Activated T-helper 1 cell treated with anti-CD3 and anti-CD28 coated beads, Interleukin-12 subunit alpha, Interleukin-12 subunit beta, Interleukin-2, Interleukin-4 antibody, amounts not matched to agents 30 ng/mL and 10 ng/mL and 1 ng/mL, durations not matched to agents 14 hours and 24 hours and 36 hours (primary cell): Measurements from ENCODE around the gene RRH. TPM values are rescaled to one million over a fixed set of nuclear protein-coding genes. Genes with fewer than 3 reads are reported as not detected.
"Not testable (repeated sequence)": the region's sequence is repeated elsewhere in the genome, so short reads cannot be mapped to it uniquely, and the experiment has no call there.

Experiments used
- DNase-seq: peaks from one replicate; pipeline ENCODE4 v3.0.0; 2021; ENCODE audit warnings: low spot score
- H3K27ac Mint-ChIP-seq: one replicate; pipeline ENCODE4 v1.8.0; 2021; ENCODE audit warnings: mild to moderate bottlenecking, mixed read lengths
- H3K27me3 Mint-ChIP-seq: one replicate; pipeline ENCODE4 v1.8.0; 2022; ENCODE audit warnings: mild to moderate bottlenecking, moderate library complexity, mixed read lengths; ENCODE audit not compliant: insufficient read depth
- H3K36me3 Mint-ChIP-seq: one replicate; pipeline ENCODE4 v1.8.0; 2021; ENCODE audit warnings: low read depth, mixed read lengths
- H3K4me1 Mint-ChIP-seq: one replicate; pipeline ENCODE4 v1.8.0; 2021; ENCODE audit warnings: low read depth, mixed read lengths
- H3K4me3 Mint-ChIP-seq: one replicate; pipeline ENCODE4 v1.8.0; 2021; ENCODE audit warnings: mild to moderate bottlenecking, moderate library complexity, mixed read lengths
- H3K9me3 Mint-ChIP-seq: one replicate; pipeline ENCODE4 v1.8.0; 2021; ENCODE audit warnings: mixed read lengths
- intact Hi-C: fragments of 100-400 bp; cut with micrococcal nuclease; formaldehyde crosslinking; loops from one replicate; pipeline ENCODE4 v1.15.1; 2024
- total RNA-seq: library from RNA; stranded (reverse); gene quantifications from 2 replicates; pipeline ENCODE4 v1.2.3, GENCODE V29; 2022

Gene RRH
- total RNA-seq, 1 donor from 2014 or later: 0.13 TPM

DNA sequence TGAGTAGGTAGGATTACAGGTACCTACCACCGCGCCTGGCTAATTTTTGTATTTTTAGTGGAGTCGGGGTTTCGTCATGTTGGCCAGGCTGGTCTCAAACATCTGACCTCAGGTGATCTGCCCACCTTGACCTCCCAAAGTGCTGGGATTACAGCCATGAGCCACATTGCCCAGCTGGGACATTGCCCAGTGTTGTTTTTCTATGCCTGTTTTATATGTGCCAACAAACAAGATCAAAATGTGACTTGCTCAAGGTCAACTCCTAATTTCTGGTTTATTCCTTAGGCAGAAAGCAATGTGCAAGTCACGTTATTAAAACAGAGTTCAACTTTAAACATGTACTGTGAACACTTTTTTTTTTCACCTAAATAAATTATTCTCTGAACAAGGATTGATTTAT, 22.8 kb downstream of the RRH start:
- no peak overlapping the region for H3K4me3 Mint-ChIP-seq
- DNase-seq: no peak
- peaks cover 7% of the 10 kb centered on the region for H3K27me3 Mint-ChIP-seq
- H3K4me1 Mint-ChIP-seq: no peaks in the 10 kb centered on the region
- no peaks in the 10 kb centered on the region for H3K36me3 Mint-ChIP-seq
- no peaks in the 10 kb centered on the region for H3K9me3 Mint-ChIP-seq
- no peak overlapping the region for H3K27ac Mint-ChIP-seq
- intact Hi-C loops: no loop called here

DNA sequence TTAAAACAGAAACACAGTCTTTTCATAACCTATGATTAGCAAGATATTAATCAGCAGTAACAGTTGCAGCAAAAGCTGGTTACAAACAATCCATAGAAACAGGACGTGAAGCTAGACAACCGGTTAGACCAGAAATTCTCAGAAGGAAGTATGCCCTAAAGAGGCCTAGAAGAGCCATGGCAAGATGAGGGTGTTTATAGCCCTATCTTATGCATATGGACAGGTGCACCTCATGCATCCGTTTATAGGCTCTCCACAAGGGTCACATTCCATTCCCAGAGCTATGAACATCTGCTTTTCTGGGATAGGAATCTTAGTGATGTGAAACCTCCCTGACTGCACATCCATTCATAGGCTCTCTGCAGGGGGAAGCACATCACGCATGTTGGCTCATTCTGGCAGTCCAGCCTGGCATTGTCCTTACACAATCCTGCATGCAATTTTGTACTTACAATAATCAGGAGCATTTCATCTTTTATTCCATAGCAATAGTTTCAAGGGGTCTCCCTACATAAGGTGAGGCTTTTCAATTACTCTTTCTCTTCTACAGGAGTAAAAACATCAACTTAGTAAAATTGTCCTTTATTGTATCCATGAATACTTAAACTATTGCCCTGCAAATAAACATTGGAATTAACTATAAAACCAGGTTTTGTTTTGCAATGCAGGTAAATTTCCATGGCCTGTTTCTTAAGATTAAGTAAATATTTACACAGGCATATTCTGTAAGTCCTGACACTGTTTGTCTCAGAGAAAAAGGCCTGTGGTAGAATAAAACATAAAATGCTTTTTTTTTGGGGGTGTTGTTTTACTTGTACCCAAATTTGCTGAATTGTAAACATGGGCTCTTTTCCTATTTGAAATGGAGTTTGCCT, 31.9 kb downstream of the RRH start:
- H3K27ac Mint-ChIP-seq, DNase-seq, H3K4me3 Mint-ChIP-seq, H3K4me1 Mint-ChIP-seq, intact Hi-C loops, H3K36me3 Mint-ChIP-seq, H3K9me3 Mint-ChIP-seq, H3K27me3 Mint-ChIP-seq: not testable (repeated sequence)

DNA sequence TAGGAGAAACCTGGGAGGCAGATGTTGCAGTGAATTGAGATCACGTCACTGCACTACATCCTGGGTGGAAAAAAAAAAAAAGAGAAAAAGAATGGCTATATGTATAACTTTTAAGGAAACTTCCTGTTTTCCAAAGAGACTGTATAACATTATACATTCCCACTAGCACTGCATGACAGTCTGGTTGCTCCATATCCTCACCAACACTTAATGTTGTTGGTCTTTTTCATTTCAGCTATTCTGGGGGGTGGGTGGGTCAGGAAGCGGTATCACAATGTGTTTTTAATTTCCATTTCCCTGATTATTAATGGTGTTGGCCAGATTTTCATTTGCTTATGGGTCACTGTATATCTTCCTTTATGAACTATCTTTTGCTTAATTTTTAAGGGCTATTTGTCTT, 33.5 kb downstream of the RRH start:
- Mint-ChIP-seq H3K27me3 (no peaks in the 10 kb centered on the region), H3K27ac (no peak overlapping the region), H3K4me3 (no peak overlapping the region), H3K36me3 (no peaks in the 10 kb centered on the region), H3K9me3 (peaks cover 10% of the 10 kb centered on the region), H3K4me1 (no peaks in the 10 kb centered on the region)
- intact Hi-C loops: no loop called here
- DNase-seq: no peak

DNA sequence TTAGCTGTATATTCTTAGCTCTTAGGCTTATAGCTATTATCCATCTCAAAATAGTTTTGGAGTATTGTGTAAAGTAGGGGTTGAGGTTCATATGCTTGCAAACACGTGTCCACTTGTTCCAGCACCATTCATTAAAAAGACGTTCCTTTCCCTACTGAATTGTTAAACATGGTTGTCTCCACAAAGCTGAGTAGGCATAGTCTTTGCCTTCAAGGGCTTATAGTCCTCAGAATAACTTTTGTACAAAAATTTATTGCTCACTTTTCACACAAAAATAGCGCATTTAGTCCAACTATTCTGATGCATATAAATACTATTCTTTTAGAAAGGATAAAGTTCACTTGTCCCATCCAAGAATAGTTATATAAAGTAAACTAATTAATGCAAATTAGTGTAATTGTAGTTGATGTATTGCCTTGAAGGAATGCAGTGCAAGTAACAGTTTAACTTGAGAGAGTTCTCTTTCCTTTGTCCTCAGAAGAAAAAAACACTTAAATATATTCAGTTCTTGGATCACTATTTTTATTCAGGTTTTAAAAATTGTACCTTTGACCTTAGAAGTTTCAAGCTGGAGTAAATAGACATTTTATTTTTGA, 34.2 kb downstream of the RRH start:
- DNase-seq: no peak
- Mint-ChIP-seq H3K4me1 (no peaks in the 10 kb centered on the region), H3K27ac (no peak overlapping the region), H3K27me3 (no peaks in the 10 kb centered on the region), H3K9me3 (peaks cover 10% of the 10 kb centered on the region), H3K36me3 (no peaks in the 10 kb centered on the region), H3K4me3 (no peak overlapping the region)
- intact Hi-C loops: no loop called here

DNA sequence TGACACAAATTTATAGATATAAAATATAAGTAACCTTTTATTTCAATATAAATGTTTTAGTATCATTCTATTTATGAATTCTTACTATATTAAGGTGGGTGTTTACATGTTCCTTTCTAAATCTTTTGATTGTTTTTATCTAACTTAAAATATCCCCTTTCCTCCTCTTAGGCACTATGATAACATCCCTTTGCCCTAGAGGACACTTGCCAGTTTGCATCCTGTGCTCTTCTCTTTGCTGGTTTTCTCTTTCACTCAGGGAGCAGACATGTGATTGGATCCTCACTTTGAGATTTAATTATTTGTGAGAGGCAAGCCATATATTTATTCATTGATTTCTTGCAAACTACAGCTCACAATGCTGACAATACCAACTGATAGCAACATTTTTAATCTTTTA, 36.4 kb downstream of the RRH start:
- Mint-ChIP-seq H3K4me1 (no peaks in the 10 kb centered on the region), H3K36me3 (no peaks in the 10 kb centered on the region), H3K27me3 (no peaks in the 10 kb centered on the region), H3K9me3 (peaks cover 6% of the 10 kb centered on the region), H3K27ac (no peak overlapping the region), H3K4me3 (no peak overlapping the region)
- no peak for DNase-seq
- intact Hi-C loops: no loop called here

DNA sequence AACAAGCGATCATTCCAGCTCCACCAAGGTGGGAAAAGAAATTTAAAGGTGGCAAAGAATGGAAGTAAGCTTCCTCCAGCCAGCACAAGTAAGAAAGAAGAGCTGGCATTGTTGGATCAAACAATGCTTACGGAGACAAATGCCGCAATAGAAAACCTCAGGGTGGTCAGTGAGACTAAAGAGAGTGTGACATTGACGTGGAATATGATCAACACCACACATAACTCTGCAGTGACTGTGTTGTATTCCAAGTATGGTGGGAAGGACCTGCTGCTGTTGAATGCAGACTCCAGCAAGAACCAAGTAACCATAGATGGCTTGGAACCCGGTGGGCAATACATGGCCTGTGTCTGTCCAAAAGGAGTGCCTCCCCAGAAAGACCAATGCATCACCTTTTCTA, 42.3 kb downstream of the RRH start:
- H3K27ac Mint-ChIP-seq: no peak overlapping the region
- H3K27me3 Mint-ChIP-seq: no peaks in the 10 kb centered on the region
- no peak overlapping the region for H3K4me3 Mint-ChIP-seq
- H3K9me3 Mint-ChIP-seq: no peaks in the 10 kb centered on the region
- no peaks in the 10 kb centered on the region for H3K4me1 Mint-ChIP-seq
- no peaks in the 10 kb centered on the region for H3K36me3 Mint-ChIP-seq
- intact Hi-C loops: no loop called here
- DNase-seq: no peak

DNA sequence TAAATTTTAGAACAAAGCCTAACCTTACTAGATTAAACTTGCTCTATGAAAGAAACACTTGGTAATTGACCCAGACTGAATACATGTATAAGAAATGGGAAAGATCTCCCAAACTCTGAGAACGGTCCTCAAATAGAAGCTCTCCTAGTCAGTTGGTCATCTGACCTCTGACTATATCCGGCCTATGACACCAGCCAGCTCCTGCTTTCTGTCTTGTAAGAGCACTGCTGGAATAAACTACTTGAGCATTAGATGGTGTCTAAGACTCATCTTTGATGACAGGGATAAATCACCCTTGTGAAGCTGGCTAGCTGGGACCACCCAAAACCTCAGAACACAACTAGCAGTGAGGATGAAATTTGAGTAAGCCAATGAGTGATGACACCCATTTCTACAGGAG, 44.3 kb downstream of the RRH start:
- intact Hi-C loops: no loop called here
- H3K27me3 Mint-ChIP-seq: no peaks in the 10 kb centered on the region
- no peak for DNase-seq
- no peak overlapping the region for H3K4me3 Mint-ChIP-seq
- H3K27ac Mint-ChIP-seq: no peak overlapping the region
- H3K9me3 Mint-ChIP-seq: no peaks in the 10 kb centered on the region
- H3K4me1 Mint-ChIP-seq: no peaks in the 10 kb centered on the region
- no peaks in the 10 kb centered on the region for H3K36me3 Mint-ChIP-seq

DNA sequence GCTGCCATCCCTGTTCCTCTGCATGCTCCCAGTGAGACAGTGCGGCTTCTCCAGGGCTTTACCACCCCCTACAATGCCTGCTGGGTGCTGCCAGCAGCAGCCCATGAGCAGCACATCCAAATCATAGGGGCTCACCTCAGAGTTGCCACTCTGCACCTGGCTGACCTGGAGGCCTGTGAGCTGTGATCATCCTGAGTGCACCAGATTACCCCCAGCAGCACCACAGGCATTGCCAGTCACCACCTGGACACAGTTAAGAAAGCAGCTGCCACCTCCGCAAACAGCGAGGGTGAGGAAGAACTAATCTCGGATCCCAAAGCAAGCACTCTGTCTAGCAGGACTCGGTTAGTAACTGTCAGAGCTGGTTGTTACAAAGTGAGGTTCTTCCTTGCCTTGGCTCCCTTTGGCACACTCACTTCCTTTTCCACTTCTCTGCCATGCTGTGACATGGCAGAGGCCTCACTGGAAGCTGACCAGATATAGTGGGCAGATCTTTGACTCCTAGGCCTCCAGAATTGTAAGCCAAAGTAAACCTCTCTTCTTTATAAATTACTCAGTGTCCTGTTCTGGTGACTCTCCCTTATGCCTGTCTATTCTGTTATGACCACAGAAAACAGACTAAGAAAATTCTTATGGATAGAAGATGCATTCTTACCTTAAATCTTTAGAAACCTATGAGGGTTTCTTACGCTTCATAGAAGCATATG, 45.3 kb downstream of the RRH start:
- H3K4me1 Mint-ChIP-seq: no peaks in the 10 kb centered on the region
- H3K4me3 Mint-ChIP-seq: no peak overlapping the region
- intact Hi-C loops: no loop called here
- H3K27ac Mint-ChIP-seq: no peak overlapping the region
- no peaks in the 10 kb centered on the region for H3K36me3 Mint-ChIP-seq
- peaks cover 3% of the 10 kb centered on the region for H3K27me3 Mint-ChIP-seq
- H3K9me3 Mint-ChIP-seq: no peaks in the 10 kb centered on the region
- no peak for DNase-seq

DNA sequence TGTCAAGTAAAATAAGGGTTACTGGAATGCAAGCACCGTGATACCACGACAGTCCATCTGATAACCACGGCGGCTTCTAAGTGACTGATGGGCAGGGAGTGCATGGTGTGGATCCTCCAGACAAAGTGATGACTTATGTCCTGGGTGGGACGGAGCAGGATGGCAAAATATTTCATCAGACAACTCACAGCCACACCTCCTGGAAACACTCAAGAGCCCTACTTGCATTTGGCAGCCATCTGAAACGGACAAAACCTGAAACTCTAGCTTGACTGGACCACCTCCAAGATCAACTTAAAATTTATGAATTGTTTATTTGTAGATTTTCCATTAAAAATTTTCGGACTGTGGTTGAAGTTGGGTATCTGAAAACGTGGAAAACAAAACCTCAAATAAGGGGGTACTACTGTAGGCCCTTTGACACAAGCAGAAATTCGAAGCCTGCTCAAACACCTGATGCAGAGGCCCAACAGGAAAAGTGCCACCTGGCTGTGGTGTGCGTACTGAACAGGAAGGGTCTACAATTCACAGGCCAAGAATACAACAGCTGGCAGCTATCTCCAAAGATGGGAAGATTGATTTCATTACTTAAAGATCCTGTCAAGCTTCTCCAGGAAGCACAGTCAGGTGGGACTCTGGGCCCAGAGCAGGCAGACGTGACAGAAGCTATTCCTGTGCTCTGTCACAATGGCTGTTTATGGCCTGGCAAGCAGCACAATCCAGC, 46.2 kb downstream of the RRH start:
- no peak overlapping the region for H3K4me3 Mint-ChIP-seq
- H3K27me3 Mint-ChIP-seq: peaks cover 3% of the 10 kb centered on the region
- intact Hi-C loops: no loop called here
- no peak overlapping the region for H3K27ac Mint-ChIP-seq
- H3K36me3 Mint-ChIP-seq: no peaks in the 10 kb centered on the region
- no peaks in the 10 kb centered on the region for H3K4me1 Mint-ChIP-seq
- H3K9me3 Mint-ChIP-seq: no peaks in the 10 kb centered on the region
- no peak for DNase-seq

DNA sequence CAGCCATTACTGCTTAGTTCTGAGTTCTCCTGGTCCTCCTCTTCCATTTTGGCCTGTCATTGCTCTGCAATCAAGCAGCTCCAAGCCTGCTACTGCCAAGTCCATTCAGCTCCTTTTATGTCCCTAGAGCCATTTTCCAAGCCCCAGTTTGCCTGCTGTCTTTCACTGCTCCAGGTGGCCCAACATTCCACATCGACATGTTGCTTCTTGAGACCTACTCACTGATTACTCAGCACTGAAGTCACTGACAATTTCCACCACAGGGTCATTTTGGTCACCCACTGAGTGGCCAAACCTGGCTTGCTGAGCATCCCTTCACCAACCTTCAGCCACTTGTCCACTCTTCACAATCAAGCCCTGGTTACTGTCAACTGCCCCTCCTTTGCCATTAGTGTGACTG, 47.3 kb downstream of the RRH start:
- no peak overlapping the region for H3K27ac Mint-ChIP-seq
- no peaks in the 10 kb centered on the region for H3K4me1 Mint-ChIP-seq
- intact Hi-C loops: no loop called here
- H3K27me3 Mint-ChIP-seq: peaks cover 3% of the 10 kb centered on the region
- H3K9me3 Mint-ChIP-seq: no peaks in the 10 kb centered on the region
- H3K36me3 Mint-ChIP-seq: no peaks in the 10 kb centered on the region
- DNase-seq: no peak
- H3K4me3 Mint-ChIP-seq: no peak overlapping the region

DNA sequence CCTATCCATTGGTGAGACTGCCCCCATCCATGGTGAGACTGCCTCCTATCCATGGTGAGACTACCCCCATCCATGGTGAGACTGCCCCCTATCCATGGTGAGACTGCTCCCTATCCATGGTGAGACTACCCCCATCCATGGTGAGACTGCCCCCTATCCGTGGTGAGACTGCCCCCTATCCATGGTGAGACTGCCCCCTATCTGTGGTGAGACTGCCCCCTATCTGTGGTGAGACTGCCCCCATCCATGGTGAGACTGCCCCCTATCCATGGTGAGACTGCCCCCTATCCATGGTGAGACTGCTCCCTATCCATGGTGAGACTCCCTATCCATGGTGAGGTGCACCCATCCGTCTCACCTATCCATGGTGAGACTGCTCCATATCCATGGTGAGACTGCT, 47.8 kb downstream of the RRH start:
- H3K9me3 Mint-ChIP-seq, H3K27me3 Mint-ChIP-seq, DNase-seq, H3K36me3 Mint-ChIP-seq, H3K4me1 Mint-ChIP-seq, H3K27ac Mint-ChIP-seq, H3K4me3 Mint-ChIP-seq, intact Hi-C loops: not testable (repeated sequence)

DNA sequence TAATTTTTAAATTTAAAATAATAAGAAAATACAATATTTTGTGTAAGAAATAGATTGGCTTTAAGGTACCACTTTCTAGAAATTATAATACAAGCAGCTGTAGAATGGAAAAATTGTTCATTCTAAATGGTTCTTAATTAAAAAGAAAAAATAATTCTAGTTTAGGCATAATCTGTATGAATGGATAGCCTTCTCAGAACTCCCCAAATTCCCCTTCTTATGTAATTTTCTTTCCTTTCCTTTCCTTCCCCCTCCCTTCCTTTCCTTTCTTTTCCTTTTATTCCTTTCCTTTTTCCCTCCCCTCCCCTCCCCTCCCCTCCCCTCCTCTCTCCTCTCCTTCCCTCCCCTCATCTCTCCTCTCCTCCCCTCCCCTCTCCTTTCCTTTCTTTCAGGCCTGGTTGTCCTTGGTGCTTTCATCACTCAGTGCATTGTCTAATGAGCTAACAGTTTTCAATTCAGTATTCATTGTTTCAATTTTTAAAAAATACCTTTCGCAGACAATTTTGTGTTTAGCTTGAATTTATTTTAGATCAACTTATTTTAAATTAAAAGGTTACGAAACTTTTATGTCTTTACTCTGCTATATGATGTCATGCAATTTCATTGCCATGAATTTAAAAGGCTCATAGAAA, 49.0 kb downstream of the RRH start:
- H3K4me1 Mint-ChIP-seq: no peaks in the 10 kb centered on the region
- H3K9me3 Mint-ChIP-seq: no peaks in the 10 kb centered on the region
- intact Hi-C loops: no loop called here
- H3K27ac Mint-ChIP-seq: no peak overlapping the region
- H3K36me3 Mint-ChIP-seq: no peaks in the 10 kb centered on the region
- peaks cover 5% of the 10 kb centered on the region for H3K27me3 Mint-ChIP-seq
- no peak for DNase-seq
- no peak overlapping the region for H3K4me3 Mint-ChIP-seq
